ENCODE measurements around the gene GAREM2. TPM values are rescaled to one million over a fixed set of nuclear protein-coding genes. Genes with fewer than 3 reads are reported as not detected.

The GAREM2 gene
- total and polyA plus RNA-seq, 2 donors (not counting 3 experiments of a cell fraction or from before 2014, with no cell fraction given), result 3.1 to 3.7 TPM

GRCh38 chr2:26139269-26140183, 33.4 kb upstream of the GAREM2 start:
- H3K79me2 ChIP-seq (ENCODE audit: control insufficient read depth, insufficient read depth, low read length), result no peaks in the 10 kb centered on the region
- intact Hi-C loops (cut with micrococcal nuclease) (no loop called here), dilution Hi-C loops (cut with MboI; ENCODE audit: extremely low pct_ligation_motif_present, low sequenced_read_pairs) (no loop called here)
- H3K9me1 ChIP-seq (replicated peaks; ENCODE audit: control insufficient read depth, extremely low read depth, insufficient read depth, low read length), result no peaks in the 10 kb centered on the region
- H3K4me3 ChIP-seq (replicated peaks in 1 of 3; ENCODE audit: insufficient read depth in 1 of 3, low read depth in 1 of 3, low read length in 3 of 3), result no peak overlapping the region
- TF ChIP-seq JUN (IDR thresholded peaks at IDR 0.05; ENCODE audit: borderline replicate concordance, insufficient read depth, insufficient read length, low read depth) (no peak), MYC (IDR thresholded peaks at IDR 0.05; ENCODE audit: low read depth, low read length) (no peak), POLR2AphosphoS5 (IDR thresholded peaks at IDR 0.05; ENCODE audit: insufficient read depth, low read depth, low read length) (no peak), EZH2 (IDR thresholded peaks at IDR 0.05; ENCODE audit: borderline replicate concordance, low read depth, low read length, severe bottlenecking) (no peak), GATA2 (IDR thresholded peaks at IDR 0.05; ENCODE audit: insufficient read depth, insufficient read length, low read depth, low read length) (no peak), POLR2A (IDR thresholded peaks at IDR 0.05; ENCODE audit: low read depth, low read length) (no peak), CTCF (IDR thresholded peaks at IDR 0.05; ENCODE audit: extremely low read depth in 1 of 2, insufficient read depth in 1 of 2, low read depth in 1 of 2, low read length in 2 of 2) (no peak), MAX (IDR thresholded peaks at IDR 0.05; ENCODE audit: insufficient read depth, insufficient read length) (no peak)
- H2AFZ ChIP-seq (ENCODE audit: low read depth, low read length), result no peak overlapping the region
- no peaks in the 10 kb centered on the region for H3K27me3 ChIP-seq (ENCODE audit: control insufficient read depth in 2 of 2, insufficient read depth in 2 of 2, low read length in 2 of 2)
- H3K9ac ChIP-seq (replicated peaks; ENCODE audit: extremely low read depth, insufficient read depth, low read length), result no peak overlapping the region
- no peak overlapping the region for H3K4me2 ChIP-seq (ENCODE audit: insufficient read depth, low read length)
- DNase-seq (ENCODE audit: low read depth, low spot score) (no peak), FAIRE-seq (no peak)
- BruUV-seq (replicated peaks), result no TSS peak
- no peaks in the 10 kb centered on the region for H3K36me3 ChIP-seq (ENCODE audit: control insufficient read depth in 2 of 2, extremely low read depth in 1 of 2, insufficient read depth in 2 of 2, low read length in 2 of 2)
- no peaks in the 10 kb centered on the region for H3K4me1 ChIP-seq (ENCODE audit: control insufficient read depth, extremely low read depth, insufficient read depth, low read length)
- ChIA-PET CTCF (interaction anchor here (4.1 kb wide), 1 partner anchor 148 kb away, joined by 16 read pairs; no protein-coding TSS in a partner anchor), POLR2A (no interaction called here)
- no peak overlapping the region for H3K27ac ChIP-seq (ENCODE audit: insufficient read depth, low read depth, low read length)
- no peaks in the 10 kb centered on the region for H4K20me1 ChIP-seq (replicated peaks; ENCODE audit: control insufficient read depth, extremely low read depth, insufficient read depth, low read length)
- no peaks in the 10 kb centered on the region for H3K9me3 ChIP-seq (replicated peaks; ENCODE audit: control insufficient read depth, insufficient read depth, low read length)

All from endothelial cell of umbilical vein (primary cell).